ENCODE data around the gene SUPT3H. TPM values are rescaled to one million over a fixed set of nuclear protein-coding genes. Genes with fewer than 3 reads are reported as not detected.

The SUPT3H gene
- total and polyA plus RNA-seq, 7 donors: 1.7 to 4.3 (median 2.8) TPM

DNA sequence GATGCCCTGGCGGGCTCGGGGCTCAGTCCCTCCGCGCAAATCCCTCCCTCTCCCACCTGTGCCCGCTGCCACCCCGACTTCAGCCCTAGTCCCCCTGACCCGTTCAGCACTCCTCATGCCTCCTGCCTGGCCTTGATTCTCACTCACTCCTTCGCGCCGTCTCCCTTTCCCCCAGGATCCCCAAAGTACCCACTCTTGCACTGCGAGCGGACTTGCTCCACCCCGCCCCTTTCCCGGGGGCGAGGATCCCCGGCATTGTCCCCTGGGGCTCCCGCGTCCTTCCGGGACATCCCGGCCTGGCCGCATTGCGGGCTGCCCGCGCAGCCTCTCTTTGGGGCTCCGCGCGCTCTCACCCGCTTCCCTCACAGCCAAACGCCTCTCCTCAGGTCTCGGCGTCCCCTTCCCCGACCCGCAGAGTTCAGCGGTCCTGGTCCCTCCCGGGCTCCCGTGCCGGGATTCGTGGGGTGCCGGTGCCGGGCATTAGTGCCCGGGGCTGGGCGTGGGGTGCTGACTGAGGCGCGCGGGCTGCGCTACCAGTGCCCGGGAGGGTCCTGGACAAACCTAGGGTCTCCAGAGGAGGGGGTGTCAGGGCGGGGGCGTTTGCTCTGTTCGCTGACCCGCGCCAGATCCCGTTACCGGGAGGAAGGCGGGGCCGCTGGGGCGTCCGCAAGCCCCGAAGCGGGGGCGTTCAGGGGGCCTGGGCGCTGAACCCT, 45.5 kb upstream of the SUPT3H start:
- ATAC-seq (peak; percentile 15 to 44 (median 32)), DNase-seq (peak; percentile 45 to 70)
- intact Hi-C loops (cut with DNase I): loop anchor here (5.0 to 10.0 kb wide), 4 partner anchors 41 to 768 kb away; no protein-coding TSS in a partner anchor
- H3K9me3 ChIP-seq: no peaks in the 10 kb centered on the region
- H3K36me3 ChIP-seq (ENCODE audit: insufficient read depth in 1 of 2, low read depth in 1 of 2): no peaks in the 10 kb centered on the region
- peaks cover 0 to 60% (median 17%) of the 10 kb centered on the region in 3 donors for H3K27me3 ChIP-seq (ENCODE audit: insufficient read depth in 3 of 3, low read length in 2 of 3)
- H3K27ac ChIP-seq: peak overlapping the region; percentile 53
- peak overlapping the region; percentile 73 for H3K4me3 ChIP-seq
- 1 to 2% (median 1%) methylated on average over 57 to 62 of the region's 62 CpGs for WGBS, 3 donors
- TF ChIP-seq, protein P1, sequence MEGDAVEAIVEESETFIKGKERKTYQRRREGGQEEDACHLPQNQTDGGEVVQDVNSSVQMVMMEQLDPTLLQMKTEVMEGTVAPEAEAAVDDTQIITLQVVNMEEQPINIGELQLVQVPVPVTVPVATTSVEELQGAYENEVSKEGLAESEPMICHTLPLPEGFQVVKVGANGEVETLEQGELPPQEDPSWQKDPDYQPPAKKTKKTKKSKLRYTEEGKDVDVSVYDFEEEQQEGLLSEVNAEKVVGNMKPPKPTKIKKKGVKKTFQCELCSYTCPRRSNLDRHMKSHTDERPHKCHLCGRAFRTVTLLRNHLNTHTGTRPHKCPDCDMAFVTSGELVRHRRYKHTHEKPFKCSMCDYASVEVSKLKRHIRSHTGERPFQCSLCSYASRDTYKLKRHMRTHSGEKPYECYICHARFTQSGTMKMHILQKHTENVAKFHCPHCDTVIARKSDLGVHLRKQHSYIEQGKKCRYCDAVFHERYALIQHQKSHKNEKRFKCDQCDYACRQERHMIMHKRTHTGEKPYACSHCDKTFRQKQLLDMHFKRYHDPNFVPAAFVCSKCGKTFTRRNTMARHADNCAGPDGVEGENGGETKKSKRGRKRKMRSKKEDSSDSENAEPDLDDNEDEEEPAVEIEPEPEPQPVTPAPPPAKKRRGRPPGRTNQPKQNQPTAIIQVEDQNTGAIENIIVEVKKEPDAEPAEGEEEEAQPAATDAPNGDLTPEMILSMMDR (IDR thresholded peaks at IDR 0.05): no peak
- peaks cover 25% of the 10 kb centered on the region for H3K4me1 ChIP-seq

DNA sequence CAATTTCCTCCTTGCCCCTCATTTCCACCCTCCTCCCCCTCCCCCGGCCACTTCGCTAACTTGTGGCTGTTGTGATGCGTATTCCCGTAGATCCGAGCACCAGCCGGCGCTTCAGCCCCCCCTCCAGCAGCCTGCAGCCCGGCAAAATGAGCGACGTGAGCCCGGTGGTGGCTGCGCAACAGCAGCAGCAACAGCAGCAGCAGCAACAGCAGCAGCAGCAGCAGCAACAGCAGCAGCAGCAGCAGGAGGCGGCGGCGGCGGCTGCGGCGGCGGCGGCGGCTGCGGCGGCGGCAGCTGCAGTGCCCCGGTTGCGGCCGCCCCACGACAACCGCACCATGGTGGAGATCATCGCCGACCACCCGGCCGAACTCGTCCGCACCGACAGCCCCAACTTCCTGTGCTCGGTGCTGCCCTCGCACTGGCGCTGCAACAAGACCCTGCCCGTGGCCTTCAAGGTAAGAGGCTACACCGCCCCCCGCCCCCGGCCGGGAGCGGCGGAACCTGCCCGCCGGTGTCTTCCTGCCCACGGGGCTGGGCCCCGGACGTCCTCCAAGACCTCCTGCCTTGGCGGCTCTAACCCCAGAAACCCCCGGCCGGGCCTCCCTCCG, 44.9 kb upstream of the SUPT3H start:
- Histone ChIP-seq H3K27ac (no peak overlapping the region), H3K27me3 (ENCODE audit: insufficient read depth in 3 of 3, low read length in 2 of 3) (peaks cover 0 to 66% (median 17%) of the 10 kb centered on the region in 3 donors), H3K4me1 (peaks cover 25% of the 10 kb centered on the region), H3K9me3 (no peaks in the 10 kb centered on the region), H3K4me3 (peak overlapping the region; percentile 73), H3K36me3 (ENCODE audit: insufficient read depth in 1 of 2, low read depth in 1 of 2) (no peaks in the 10 kb centered on the region)
- DNase-seq (peak; percentile 37 to 64), ATAC-seq (peak in 3 of 4 donors; percentile 15 to 35 (median 29))
- WGBS, 3 donors: 0 to 1% (median 0%) methylated on average over 25 to 55 of the region's 55 CpGs
- intact Hi-C loops (cut with DNase I): loop anchor here (5.0 to 10.0 kb wide), 4 partner anchors 40 to 768 kb away; no protein-coding TSS in a partner anchor
- TF ChIP-seq, protein P1 (IDR thresholded peaks at IDR 0.05): no peak

DNA sequence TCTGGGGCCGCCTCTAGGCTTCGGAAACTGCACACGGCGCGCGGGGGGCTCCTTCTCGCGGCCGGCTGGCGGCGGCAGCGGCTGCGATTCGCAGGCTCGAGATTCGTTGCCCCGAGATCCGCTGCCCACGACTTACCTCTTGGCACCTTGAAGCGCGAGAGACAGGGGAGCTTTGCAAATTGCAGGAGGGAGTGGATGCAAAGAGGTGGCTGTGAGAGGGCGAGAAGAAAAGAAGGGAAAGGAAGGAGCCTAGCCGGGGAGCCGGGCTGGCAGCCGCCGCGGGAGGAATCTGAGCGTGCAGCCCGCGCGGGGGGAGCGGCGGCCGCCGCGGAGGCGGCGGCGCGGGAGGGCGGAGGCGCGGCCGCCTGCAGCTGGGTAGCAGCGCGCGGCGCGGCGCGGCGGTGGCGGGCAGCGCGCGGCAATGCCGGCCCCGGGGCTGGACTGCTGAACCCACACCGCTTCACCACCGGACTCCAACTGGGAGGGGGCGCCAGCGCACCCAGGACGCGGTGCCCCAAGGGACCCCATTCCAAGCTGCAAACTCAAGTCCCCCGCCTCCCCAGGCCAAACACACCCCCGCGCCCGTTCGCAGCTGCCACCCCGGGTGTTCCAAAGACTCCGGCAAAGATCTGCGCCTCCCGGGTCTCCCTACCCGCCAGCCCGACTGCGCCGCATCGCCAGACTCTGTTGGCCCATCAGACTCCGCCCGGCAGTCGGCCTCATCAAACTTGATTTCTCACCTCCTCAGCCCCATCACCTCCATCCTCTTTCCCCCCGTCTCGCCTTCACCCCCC, 44.2 kb upstream of the SUPT3H start:
- TF ChIP-seq, protein P1 (IDR thresholded peaks at IDR 0.05): no peak
- Histone ChIP-seq H3K4me3 (peak overlapping the region; percentile 73), H3K4me1 (peaks cover 25% of the 10 kb centered on the region), H3K27me3 (ENCODE audit: insufficient read depth in 3 of 3, low read length in 2 of 3) (peaks cover 0 to 73% (median 17%) of the 10 kb centered on the region in 3 donors), H3K36me3 (ENCODE audit: insufficient read depth in 1 of 2, low read depth in 1 of 2) (no peaks in the 10 kb centered on the region), H3K27ac (no peak overlapping the region), H3K9me3 (no peaks in the 10 kb centered on the region)
- DNase-seq: peak; percentile 51 to 79
- ATAC-seq: peak; percentile 60 to 80 (median 77)
- intact Hi-C loops (cut with DNase I): loop anchor here (2.0 to 10.0 kb wide), 5 partner anchors 40 to 767 kb away; no protein-coding TSS in a partner anchor
- WGBS, 3 donors: 1 to 2% (median 1%) methylated on average over 55 to 83 of the region's 83 CpGs

DNA sequence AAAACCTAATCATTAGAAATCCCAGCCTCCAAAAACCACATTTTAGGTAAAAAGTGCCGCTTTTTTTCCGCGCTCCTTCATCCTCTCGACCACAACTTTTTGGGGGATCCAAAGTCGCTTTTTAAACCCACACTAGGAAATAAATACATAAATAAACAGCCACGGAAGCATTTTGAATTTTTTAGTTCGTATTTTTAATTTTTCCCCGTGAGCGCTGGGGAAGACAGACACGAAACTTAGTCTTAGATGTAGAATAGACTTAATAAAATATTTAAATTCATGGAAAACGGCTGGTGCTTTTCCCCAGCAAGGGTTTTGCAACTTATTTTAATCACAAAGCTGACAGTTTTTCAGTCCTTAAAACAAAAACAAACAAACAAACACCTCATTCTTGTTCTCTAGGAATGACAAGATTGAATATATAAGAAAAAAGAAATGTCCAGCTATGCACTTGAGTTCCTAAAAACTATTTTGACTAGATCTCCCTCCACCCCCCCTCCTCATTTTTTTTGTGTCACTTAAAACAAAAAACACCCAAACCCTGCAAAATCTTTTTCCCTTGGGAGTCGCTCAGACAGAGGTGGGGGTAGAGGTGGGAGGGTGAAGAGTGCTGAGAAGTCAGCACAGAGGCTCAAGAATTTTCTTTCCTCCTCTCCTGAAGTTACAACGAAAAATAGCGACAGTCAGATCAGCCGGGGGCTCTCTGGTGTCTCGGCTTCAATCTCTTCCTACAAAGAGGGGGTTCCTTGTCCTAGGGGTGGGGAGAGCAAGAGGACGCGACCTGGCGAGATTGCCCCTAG, 43.4 kb upstream of the SUPT3H start:
- intact Hi-C loops (cut with DNase I): loop anchor here (2.0 to 10.0 kb wide), 5 partner anchors 39 to 766 kb away; no protein-coding TSS in a partner anchor
- H3K27ac ChIP-seq: no peak overlapping the region
- H3K27me3 ChIP-seq (ENCODE audit: insufficient read depth in 3 of 3, low read length in 2 of 3): peaks cover 6 to 81% (median 17%) of the 10 kb centered on the region in 3 donors

More for the DNA sequence above, 43.4 kb upstream of the SUPT3H start:
- Histone ChIP-seq H3K4me1 (peaks cover 25% of the 10 kb centered on the region), H3K4me3 (peak overlapping the region; percentile 73), H3K9me3 (no peaks in the 10 kb centered on the region), H3K36me3 (ENCODE audit: insufficient read depth in 1 of 2, low read depth in 1 of 2) (no peaks in the 10 kb centered on the region)
- TF ChIP-seq, protein P1 (IDR thresholded peaks at IDR 0.05): no peak
- no peak for DNase-seq
- peak in 2 of 4 donors; percentile 2 to 26 for ATAC-seq
- WGBS, 3 donors: 13 to 15% (median 13%) methylated on average over 19 of the region's 19 CpGs

Data from psoas muscle (tissue), 8 donors.